ENCODE data around the gene SERPINB6. TPM values are rescaled to one million over a fixed set of nuclear protein-coding genes. Genes with fewer than 3 reads are reported as not detected.
A peak's percentile ranks its signal among the peaks of the same experiment; 100 is the strongest.

Gene SERPINB6
- total and polyA plus RNA-seq, 9 of the 15 experiments (the other 6 are each of a cell fraction or from before 2014, with no cell fraction given), result 86.6 to 211 (median 143) TPM

- TF ChIP-seq ZNF398 (CRISPR knock-in tag; IDR thresholded peaks at IDR 0.05) (no peak), PKNOX1 (IDR thresholded peaks at IDR 0.05) (peak; percentile 47; the same call in 1 of the 2 replicates), MAFK (IDR thresholded peaks at IDR 0.05; ENCODE audit: low read length) (no peak), SAP30 (IDR thresholded peaks at IDR 0.05; ENCODE audit: borderline replicate concordance, insufficient read depth, low read depth, low read length, poor library complexity, severe bottlenecking) (no peak), ZNF778 (CRISPR knock-in tag; IDR thresholded peaks at IDR 0.05) (no peak), SFPQ (IDR thresholded peaks at IDR 0.05; ENCODE audit: low read depth, low read length) (no peak), HIVEP1 (CRISPR knock-in tag; IDR thresholded peaks at IDR 0.05) (no peak), KDM2B (CRISPR knock-in tag; IDR thresholded peaks at IDR 0.05) (no peak), TOE1 (IDR thresholded peaks at IDR 0.05; ENCODE audit: borderline replicate concordance) (no peak), TOE1 (CRISPR knock-in tag; IDR thresholded peaks at IDR 0.05; ENCODE audit: borderline replicate concordance, low read depth) (no peak), CREM (IDR thresholded peaks at IDR 0.05; ENCODE audit: low read depth) (peak; percentile 46; the same call in 1 of the 2 replicates), ZBTB8A (IDR thresholded peaks at IDR 0.05; ENCODE audit: partially characterized antibody) (no peak), HEY1 (CRISPR knock-in tag; IDR thresholded peaks at IDR 0.05; ENCODE audit: borderline replicate concordance) (no peak), TCF7L2 (IDR thresholded peaks at IDR 0.05; ENCODE audit: low read depth, low read length) (no peak), ZNF121 (CRISPR knock-in tag; conservative IDR thresholded peaks at IDR 0.05) (no peak), HOXB6 (CRISPR knock-in tag; IDR thresholded peaks at IDR 0.05; ENCODE audit: borderline replicate concordance) (no peak), RBM15 (IDR thresholded peaks at IDR 0.05; ENCODE audit: insufficient read depth, low read length) (no peak)
These were observed 8.7 kb downstream of the SERPINB6 start (continued) for GRCh38 chr6:2962636-2963035.

Measured in K562 (cell line).